ENCODE results near the gene WDR91. TPM values are rescaled to one million over a fixed set of nuclear protein-coding genes. Genes with fewer than 3 reads are reported as not detected.

Gene WDR91
- total RNA-seq, 1 experiment from 2014 or later: 7.0 TPM

DNA sequence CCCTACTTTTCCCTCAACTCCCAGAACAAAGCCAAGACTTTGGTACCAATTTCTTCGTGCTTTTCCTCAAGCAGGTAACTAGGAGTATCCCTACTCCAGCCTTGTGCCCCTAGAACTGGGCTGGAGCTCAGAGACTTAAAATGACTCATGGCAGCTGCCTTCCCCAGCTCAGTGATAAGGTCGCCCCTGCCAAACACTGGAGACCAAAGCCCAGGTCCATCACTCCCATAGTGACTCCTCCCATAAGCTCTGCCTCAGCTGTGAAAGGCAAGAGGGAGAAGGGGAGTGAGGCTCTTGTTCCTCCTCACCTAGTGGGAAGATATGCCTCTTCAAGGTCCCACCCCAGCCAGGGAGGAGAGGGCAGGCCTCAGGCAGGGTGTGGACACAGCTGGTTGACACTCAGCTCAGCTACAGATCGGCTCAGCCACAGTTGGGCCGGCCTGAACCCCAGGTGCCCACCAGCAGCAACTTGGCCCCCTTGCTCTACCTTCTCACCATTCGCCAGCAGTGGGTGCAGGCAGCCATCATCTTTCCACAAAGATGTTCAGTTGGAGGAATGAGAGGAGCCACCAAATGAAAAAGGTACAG, 27.0 kb downstream of the WDR91 start:
- no peak for TF ChIP-seq EZH2 (IDR thresholded peaks at IDR 0.05; ENCODE audit: borderline replicate concordance, low read depth, low read length, poor library complexity, severe bottlenecking)
- TF ChIP-seq, protein P1, sequence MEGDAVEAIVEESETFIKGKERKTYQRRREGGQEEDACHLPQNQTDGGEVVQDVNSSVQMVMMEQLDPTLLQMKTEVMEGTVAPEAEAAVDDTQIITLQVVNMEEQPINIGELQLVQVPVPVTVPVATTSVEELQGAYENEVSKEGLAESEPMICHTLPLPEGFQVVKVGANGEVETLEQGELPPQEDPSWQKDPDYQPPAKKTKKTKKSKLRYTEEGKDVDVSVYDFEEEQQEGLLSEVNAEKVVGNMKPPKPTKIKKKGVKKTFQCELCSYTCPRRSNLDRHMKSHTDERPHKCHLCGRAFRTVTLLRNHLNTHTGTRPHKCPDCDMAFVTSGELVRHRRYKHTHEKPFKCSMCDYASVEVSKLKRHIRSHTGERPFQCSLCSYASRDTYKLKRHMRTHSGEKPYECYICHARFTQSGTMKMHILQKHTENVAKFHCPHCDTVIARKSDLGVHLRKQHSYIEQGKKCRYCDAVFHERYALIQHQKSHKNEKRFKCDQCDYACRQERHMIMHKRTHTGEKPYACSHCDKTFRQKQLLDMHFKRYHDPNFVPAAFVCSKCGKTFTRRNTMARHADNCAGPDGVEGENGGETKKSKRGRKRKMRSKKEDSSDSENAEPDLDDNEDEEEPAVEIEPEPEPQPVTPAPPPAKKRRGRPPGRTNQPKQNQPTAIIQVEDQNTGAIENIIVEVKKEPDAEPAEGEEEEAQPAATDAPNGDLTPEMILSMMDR (conservative IDR thresholded peaks at IDR 0.05; ENCODE audit: low read depth, low read length): no peak
- DNase-seq (ENCODE audit: low spot score): no peak
- Histone ChIP-seq H3K27ac (ENCODE audit: low read depth, low read length, poor library complexity, severe bottlenecking) (no peak overlapping the region), H3K4me1 (ENCODE audit: insufficient read depth, low read length, poor library complexity, severe bottlenecking) (no peaks in the 10 kb centered on the region), H3K9me3 (ENCODE audit: low read depth, low read length, poor library complexity, severe bottlenecking) (peaks cover 17% of the 10 kb centered on the region), H3K27me3 (replicated peaks; ENCODE audit: insufficient read depth, low read depth, low read length, poor library complexity) (no peaks in the 10 kb centered on the region), H3K36me3 (ENCODE audit: insufficient read depth, low read length, poor library complexity, severe bottlenecking) (no peaks in the 10 kb centered on the region), H3K4me3 (ENCODE audit: low read depth, low read length, poor library complexity, severe bottlenecking) (no peak overlapping the region)
- intact Hi-C loops (cut with micrococcal nuclease; ENCODE audit: unreplicated experiment): no loop called here
- POLR2A ChIA-PET (ENCODE audit: low non-redundant PET): no interaction called here
- no TSS peak for BruUV-seq (replicated peaks)
- CTCF ChIA-PET: no interaction called here

DNA sequence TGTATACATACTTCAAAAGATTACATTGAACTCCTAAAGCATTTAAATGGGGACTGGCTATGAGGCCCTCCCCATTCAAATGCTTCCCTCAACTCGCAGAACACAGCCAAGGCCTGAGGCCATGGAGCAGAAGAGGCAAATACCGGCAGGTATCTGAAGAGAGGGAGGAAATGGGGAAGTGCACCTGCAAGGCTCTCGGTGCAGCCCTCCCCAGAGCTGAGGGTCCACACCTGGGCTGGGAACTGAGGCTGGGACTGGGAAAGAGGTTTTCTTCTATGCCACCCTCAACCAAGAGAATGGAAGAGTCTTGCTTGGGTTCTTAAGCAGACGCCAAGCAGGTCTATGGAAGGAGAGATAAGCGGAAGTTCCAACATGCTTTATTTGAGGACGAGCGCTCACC, 27.8 kb downstream of the WDR91 start:
- ChIA-PET POLR2A (ENCODE audit: low non-redundant PET) (no interaction called here), CTCF (no interaction called here)
- intact Hi-C loops (cut with micrococcal nuclease; ENCODE audit: unreplicated experiment): no loop called here
- TF ChIP-seq, protein P1 (conservative IDR thresholded peaks at IDR 0.05; ENCODE audit: low read depth, low read length): no peak
- TF ChIP-seq EZH2 (IDR thresholded peaks at IDR 0.05; ENCODE audit: borderline replicate concordance, low read depth, low read length, poor library complexity, severe bottlenecking): no peak
- peaks cover 17% of the 10 kb centered on the region for H3K9me3 ChIP-seq (ENCODE audit: low read depth, low read length, poor library complexity, severe bottlenecking)
- H3K4me3 ChIP-seq (ENCODE audit: low read depth, low read length, poor library complexity, severe bottlenecking): no peak overlapping the region
- H3K27ac ChIP-seq (ENCODE audit: low read depth, low read length, poor library complexity, severe bottlenecking): no peak overlapping the region
- no peaks in the 10 kb centered on the region for H3K27me3 ChIP-seq (replicated peaks; ENCODE audit: insufficient read depth, low read depth, low read length, poor library complexity)
- no TSS peak for BruUV-seq (replicated peaks)
- no peak for DNase-seq (ENCODE audit: low spot score)
- H3K4me1 ChIP-seq (ENCODE audit: insufficient read depth, low read length, poor library complexity, severe bottlenecking): no peaks in the 10 kb centered on the region
- H3K36me3 ChIP-seq (ENCODE audit: insufficient read depth, low read length, poor library complexity, severe bottlenecking): no peaks in the 10 kb centered on the region

DNA sequence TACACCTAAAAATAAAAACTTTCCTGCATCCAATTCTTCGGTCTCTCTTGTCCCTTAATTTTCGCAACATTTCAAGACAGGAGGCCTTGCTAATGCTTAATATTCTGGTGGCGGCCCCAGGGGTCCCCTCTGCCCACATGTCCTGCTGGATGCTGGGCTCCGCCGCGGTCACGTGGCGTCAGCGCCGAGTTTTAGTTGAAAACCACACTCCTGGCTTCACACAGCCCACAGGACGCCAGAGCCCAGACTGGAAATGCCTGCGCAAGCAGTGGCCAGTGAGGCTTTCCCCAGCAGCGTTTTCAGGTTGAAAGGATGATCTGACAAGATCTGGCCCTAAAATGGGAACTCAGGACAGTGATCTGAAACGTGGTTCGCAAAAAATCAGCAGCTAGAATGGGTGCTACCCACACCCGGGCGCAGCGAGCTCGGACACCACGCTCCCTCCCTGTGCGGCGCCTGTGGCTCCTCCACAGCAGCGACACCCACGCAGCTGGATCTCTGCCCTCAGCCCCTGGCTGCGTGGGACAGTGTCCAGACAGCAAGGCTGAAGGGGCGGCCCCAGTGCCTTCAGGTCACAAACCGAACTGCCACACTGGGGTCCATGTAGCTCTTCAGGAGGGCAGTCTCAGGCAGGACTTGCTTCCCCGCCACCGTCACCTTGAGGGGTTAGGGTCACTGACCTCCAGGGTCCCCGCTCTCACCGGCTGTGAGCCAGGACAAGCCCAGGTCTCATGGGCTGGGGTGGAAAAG, 29.2 kb downstream of the WDR91 start:
- Histone ChIP-seq H3K9me3 (ENCODE audit: low read depth, low read length, poor library complexity, severe bottlenecking) (peaks cover 17% of the 10 kb centered on the region), H3K4me1 (ENCODE audit: insufficient read depth, low read length, poor library complexity, severe bottlenecking) (no peaks in the 10 kb centered on the region), H3K27ac (ENCODE audit: low read depth, low read length, poor library complexity, severe bottlenecking) (no peak overlapping the region), H3K27me3 (replicated peaks; ENCODE audit: insufficient read depth, low read depth, low read length, poor library complexity) (no peaks in the 10 kb centered on the region), H3K36me3 (ENCODE audit: insufficient read depth, low read length, poor library complexity, severe bottlenecking) (no peaks in the 10 kb centered on the region), H3K4me3 (ENCODE audit: low read depth, low read length, poor library complexity, severe bottlenecking) (no peak overlapping the region)
- intact Hi-C loops (cut with micrococcal nuclease; ENCODE audit: unreplicated experiment): no loop called here
- POLR2A ChIA-PET (ENCODE audit: low non-redundant PET): no interaction called here
- DNase-seq (ENCODE audit: low spot score): no peak
- TF ChIP-seq EZH2 (IDR thresholded peaks at IDR 0.05; ENCODE audit: borderline replicate concordance, low read depth, low read length, poor library complexity, severe bottlenecking): no peak
- TF ChIP-seq, protein P1 (conservative IDR thresholded peaks at IDR 0.05; ENCODE audit: low read depth, low read length): no peak
- CTCF ChIA-PET: no interaction called here
- no TSS peak for BruUV-seq (replicated peaks)

Data from A673 (cell line).